ENCODE measurements around the gene MGMT.

DNA sequence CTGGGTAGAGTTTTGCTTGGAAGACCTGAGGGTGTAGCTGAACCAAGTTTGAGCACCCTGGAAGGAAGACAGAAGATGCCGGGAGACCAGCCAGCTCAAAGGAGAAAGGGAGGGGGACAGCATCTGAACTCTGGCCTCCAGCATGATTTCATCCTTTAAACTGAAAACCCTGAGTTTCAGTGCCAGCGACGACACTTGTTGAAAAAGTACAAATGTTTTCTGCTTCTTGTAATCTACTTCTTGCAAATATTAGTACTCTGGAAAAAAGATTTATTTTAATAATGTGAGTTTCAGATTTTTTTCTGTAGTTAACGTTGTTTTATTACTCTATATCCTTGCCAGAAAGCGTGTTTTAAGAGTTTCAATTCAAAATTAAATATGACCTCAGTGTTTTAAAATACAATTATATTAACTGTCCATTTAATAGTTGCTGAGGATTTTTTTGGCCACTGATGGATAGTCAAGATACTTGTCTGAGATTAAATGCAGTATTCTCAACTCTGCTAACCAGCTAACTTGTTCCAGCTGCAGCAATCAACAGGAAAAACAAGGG lies 227.7 kb downstream of the MGMT start:
- TF ChIP-seq, protein P1, sequence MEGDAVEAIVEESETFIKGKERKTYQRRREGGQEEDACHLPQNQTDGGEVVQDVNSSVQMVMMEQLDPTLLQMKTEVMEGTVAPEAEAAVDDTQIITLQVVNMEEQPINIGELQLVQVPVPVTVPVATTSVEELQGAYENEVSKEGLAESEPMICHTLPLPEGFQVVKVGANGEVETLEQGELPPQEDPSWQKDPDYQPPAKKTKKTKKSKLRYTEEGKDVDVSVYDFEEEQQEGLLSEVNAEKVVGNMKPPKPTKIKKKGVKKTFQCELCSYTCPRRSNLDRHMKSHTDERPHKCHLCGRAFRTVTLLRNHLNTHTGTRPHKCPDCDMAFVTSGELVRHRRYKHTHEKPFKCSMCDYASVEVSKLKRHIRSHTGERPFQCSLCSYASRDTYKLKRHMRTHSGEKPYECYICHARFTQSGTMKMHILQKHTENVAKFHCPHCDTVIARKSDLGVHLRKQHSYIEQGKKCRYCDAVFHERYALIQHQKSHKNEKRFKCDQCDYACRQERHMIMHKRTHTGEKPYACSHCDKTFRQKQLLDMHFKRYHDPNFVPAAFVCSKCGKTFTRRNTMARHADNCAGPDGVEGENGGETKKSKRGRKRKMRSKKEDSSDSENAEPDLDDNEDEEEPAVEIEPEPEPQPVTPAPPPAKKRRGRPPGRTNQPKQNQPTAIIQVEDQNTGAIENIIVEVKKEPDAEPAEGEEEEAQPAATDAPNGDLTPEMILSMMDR (IDR thresholded peaks at IDR 0.05; ENCODE audit: borderline replicate concordance, extremely low read depth, low read length, poor library complexity, severe bottlenecking) = no peak
- no peak for TF ChIP-seq EZH2 (IDR thresholded peaks at IDR 0.05; ENCODE audit: borderline replicate concordance, low read depth, low read length, severe bottlenecking)
